SW480 (cell line): ENCODE measurements around the gene ZFYVE27.
A peak's percentile ranks its signal among the peaks of the same experiment; 100 is the strongest.

Experiments used
- DNase-seq: peaks from one replicate; pipeline ENCODE4 v3.0.0-alpha.2; 2016; ENCODE audit warnings: low spot score

Gene ZFYVE27

GRCh38 chr10:97791824-97792721, 55.1 kb downstream of the ZFYVE27 start:
- peak; percentile 52 for DNase-seq

DNA sequence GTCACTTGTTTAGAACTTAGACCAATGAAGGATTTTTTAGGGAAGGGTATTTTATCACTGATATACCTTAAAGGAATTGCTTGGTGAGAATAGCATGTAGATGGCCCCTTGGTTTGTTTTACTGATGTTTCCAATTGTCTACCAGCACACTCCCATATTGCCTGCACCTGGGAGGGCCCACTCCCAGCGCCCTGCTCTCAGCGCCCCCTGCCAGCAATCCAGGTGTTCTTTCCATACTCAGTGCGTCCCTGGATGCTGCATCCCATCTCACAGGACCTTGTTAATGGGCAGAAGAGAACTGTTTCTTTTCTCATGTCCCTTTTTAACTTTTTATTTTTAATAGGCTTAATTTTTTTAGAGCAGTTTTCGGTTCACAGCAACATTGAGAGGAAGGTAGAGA, 59.0 kb downstream of the ZFYVE27 start:
- no peak for DNase-seq

GRCh38 chr10:97796651-97797050, 59.7 kb downstream of the ZFYVE27 start:
- DNase-seq = no peak

- peak; percentile 60 for DNase-seq
Observed at GRCh38 chr10:97798958-97799610, 62.2 kb downstream of the ZFYVE27 start.

DNA sequence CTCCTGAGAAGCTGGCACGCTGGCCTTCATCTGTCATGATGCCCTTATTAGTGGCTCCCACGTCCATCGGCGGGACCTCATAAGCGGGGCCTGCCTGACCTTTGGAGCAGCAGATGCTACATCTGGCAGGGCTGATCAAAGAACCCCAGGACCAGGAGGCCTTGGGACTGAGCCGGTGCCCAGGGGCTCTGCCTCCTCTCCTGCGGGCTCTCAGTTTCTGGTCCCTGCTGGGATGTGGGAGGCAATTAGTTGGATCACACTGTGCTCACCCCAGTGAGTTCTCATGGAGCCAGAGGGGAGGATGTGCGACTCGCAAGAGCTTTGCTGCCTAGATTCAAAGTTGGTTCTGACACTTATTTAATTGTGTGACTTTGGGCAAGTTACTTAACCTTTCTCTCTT, 63.5 kb downstream of the ZFYVE27 start:
- DNase-seq = no peak

DNA sequence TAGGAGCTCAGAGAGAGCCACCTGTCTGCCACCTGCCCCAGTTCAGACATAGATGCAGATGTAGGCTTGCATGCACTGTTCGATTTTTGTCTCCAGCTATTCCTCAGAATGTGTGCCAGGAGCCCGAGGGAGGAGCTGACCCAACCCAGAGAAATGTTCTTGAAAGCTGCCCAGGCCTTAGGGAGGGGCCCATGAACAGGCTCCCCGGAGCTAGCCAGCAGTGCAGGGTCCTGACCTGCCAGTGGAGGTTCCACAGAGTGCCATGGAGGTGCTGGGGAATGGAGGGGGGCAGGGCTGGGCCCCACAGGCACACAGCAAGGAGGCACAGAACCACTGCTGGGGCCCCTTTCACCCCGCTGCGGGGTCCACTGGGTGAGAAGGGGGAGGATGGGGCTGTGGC, 64.5 kb downstream of the ZFYVE27 start:
- no peak for DNase-seq

DNA sequence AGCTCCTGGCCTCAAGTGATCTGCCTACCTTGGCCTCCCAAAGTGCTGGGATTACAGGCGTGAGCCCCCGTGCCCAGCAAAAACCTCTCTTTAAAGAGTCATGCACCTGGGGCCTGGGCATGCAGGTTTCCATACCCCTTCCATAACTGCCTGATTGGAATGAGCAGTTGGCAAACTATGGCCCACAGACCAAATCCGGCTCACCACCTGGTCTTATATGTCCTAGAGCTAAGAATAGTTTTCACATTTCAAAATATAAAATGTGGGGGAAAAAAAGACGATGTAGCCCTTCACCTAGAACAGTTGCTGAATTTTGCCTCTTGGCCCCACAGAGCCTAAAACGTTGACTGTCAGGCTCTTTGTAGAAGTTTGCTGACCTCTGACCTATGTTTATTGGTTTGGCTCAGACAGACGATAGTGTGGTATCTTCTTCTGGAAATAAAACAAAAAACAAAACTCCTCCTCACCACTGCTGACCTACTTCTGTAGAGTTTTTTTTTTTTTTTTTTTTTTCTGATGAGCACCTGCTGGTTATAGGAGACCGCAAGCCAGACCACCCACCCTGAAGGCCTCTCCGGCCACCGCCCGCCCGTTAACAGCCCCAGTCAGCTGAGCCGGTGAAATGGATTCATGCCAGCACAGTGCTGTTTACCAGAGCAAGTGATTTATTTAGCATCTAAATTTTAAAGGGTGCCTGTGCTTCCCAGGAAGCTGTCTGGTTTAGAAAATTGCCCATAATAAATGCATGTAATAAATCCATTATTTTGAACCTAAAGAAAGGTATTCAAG, 68.4 kb downstream of the ZFYVE27 start:
- no peak for DNase-seq

GRCh38 chr10:97805949-97806348, 69.0 kb downstream of the ZFYVE27 start:
- DNase-seq = no peak

- DNase-seq = peak; percentile 99
Observed at GRCh38 chr10:97810446-97810845, 73.5 kb downstream of the ZFYVE27 start.
